Measurements from ENCODE around the gene PCID2.

The PCID2 gene

DNA sequence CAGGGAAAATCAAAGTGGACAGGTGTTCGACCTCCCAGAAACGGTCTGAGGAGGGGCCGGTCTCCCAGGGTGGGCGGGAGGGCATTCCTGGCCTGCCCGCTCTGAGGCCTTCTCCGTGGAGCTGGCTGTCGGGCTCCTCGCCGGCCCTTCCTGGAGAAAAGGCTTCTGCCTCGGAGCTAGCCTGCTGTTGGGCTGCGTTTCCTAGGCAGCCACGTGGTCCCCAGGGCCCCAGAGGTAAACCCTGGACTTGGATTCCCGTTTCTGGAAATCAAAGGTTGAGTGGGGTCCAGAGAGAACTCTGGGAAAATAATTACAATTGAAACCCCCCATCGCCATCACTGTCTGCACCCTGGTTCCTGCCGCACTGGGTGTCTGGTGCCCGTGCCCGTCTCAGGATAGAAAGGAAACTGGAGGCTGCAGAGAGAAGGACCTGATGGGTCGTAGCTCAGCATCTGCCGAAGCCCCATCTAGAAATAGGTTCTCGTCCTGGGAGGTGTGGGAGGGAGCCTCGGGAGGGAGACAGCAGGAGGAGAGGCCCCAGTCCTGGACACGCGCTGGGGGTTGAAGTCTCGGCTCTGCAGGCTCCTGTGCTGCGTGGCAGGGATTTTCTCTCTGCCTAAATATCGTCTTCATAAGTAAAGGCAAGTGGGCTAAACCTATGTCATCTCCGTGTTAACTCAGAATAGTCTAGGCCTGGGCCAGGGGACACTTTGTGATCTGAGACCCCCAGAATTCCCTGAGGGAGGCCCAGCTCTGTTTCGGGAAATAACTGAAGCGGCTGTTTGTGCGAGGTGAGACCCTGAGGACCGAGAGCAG lies 57.7 kb downstream of the PCID2 start:
- no peak for FAIRE-seq
- DNase-seq (ENCODE audit: low spot score) = no peak

GRCh38 chr13:113149711-113150549 lies 58.5 kb downstream of the PCID2 start:
- FAIRE-seq (no peak), DNase-seq (ENCODE audit: low spot score) (no peak)

- no peak for DNase-seq (ENCODE audit: low spot score)
- peak; percentile 37 for FAIRE-seq
Measured at GRCh38 chr13:113148940-113149503, 59.4 kb downstream of the PCID2 start.

DNA sequence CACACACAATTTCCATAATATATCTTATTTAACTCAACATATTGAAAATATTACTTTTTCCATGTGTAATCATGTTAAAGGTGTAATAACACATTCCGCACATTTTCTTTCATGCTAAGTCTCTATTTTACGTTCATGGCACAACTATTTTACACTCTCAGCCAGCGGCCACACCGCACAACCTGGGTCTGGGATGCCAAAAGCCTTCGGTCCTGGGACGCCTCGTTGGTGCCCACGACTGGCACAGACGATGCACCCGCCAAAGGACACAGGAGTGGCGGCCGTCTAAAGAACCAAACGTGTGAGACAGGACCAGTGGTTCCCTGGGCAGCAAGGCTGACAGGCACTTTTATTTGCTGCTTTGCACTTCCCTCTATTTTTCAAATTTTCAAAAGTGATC lies 60.1 kb downstream of the PCID2 start:
- FAIRE-seq = peak; percentile 52
- no peak for DNase-seq (ENCODE audit: low spot score)

DNA sequence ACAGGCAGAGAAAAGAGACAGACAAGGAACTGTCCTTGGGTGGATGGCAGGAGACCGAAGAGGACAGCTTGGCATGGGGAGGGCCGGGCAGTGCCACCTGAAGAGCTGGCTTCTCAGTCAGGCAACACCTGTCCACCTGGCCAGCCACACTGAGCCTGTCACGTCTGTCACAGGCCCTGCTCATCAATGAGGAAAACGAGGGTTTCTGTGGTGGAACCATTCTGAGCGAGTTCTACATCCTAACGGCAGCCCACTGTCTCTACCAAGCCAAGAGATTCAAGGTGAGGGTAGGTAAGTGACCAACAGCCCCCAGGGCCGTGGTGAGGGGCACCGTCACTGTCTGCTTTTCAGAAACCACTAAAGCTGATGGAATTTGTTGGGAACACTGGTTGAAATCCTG lies 61.3 kb downstream of the PCID2 start:
- FAIRE-seq (no peak), DNase-seq (ENCODE audit: low spot score) (no peak)

- DNase-seq (ENCODE audit: low spot score) (no peak), FAIRE-seq (no peak)
Measured at GRCh38 chr13:113146750-113147149, 61.7 kb downstream of the PCID2 start.

DNA sequence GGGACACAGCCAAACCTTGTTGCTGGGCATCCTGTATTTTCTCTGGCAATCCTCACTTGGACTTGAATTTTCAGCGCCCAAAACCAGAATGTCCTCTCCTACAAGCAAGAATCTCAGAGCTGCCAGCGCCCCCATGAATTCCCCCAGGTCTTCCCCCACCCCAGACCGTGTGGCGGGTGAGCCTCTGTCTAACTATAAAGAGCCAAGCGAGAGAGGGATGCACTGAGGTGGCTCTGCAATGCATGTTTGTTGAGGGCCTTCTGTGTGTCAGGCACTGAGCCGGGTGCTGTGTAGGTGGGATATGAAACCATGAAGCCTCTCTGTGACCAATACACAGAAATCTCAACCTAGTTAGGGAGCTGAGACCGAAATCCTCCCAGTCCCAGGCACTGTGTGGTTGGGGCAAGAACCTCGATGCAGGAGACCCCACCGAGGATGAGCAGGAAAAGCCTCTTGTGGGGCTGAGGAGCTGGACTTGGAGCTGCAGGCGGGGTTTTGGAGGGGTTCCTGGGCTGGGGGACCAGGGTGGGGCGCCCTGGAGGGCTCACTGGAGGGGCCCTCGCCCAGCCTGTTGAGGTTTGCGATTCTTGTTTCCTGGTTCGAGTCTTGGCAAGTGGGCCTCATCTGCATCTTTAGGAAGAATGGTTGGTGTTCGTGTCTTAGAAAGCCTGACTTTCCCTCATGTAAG lies 62.4 kb downstream of the PCID2 start:
- no peak for DNase-seq (ENCODE audit: low spot score)
- FAIRE-seq = no peak

- DNase-seq (ENCODE audit: low spot score) = no peak
- no peak for FAIRE-seq
Measured at GRCh38 chr13:113145496-113145895, 63.0 kb downstream of the PCID2 start.

GRCh38 chr13:113144255-113144629 lies 64.2 kb downstream of the PCID2 start:
- DNase-seq (ENCODE audit: low spot score) = no peak
- no peak for FAIRE-seq

GRCh38 chr13:113143466-113144254 lies 64.8 kb downstream of the PCID2 start:
- FAIRE-seq (no peak), DNase-seq (ENCODE audit: low spot score) (no peak)

GRCh38 chr13:113142876-113143275 lies 65.6 kb downstream of the PCID2 start:
- DNase-seq (ENCODE audit: low spot score) = no peak
- no peak for FAIRE-seq

GRCh38 chr13:113141601-113141970 lies 66.9 kb downstream of the PCID2 start:
- FAIRE-seq (no peak), DNase-seq (ENCODE audit: low spot score) (no peak)

GRCh38 chr13:113140677-113141600 lies 67.5 kb downstream of the PCID2 start:
- DNase-seq (ENCODE audit: low spot score) (no peak), FAIRE-seq (peak; percentile 87)

DNA sequence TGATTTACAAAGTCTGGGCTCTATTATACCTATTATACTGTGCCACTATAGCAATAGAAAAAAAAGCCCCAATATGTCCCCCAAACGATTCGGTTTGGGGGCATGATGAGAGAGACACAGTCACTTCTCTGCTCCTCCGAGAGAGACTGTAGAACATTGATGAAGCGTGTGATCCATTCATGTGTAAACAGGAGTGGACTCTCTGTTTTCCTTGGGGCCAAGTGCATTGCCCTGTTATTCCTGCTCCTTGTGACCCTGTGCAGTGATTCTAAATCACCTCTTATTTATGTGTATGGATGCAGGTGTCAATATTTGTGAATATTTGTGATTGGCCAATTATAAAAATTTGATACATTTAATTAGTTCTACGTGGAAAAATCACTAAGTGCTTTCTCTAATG lies 68.9 kb downstream of the PCID2 start:
- DNase-seq (ENCODE audit: low spot score) (no peak), FAIRE-seq (no peak)

DNA sequence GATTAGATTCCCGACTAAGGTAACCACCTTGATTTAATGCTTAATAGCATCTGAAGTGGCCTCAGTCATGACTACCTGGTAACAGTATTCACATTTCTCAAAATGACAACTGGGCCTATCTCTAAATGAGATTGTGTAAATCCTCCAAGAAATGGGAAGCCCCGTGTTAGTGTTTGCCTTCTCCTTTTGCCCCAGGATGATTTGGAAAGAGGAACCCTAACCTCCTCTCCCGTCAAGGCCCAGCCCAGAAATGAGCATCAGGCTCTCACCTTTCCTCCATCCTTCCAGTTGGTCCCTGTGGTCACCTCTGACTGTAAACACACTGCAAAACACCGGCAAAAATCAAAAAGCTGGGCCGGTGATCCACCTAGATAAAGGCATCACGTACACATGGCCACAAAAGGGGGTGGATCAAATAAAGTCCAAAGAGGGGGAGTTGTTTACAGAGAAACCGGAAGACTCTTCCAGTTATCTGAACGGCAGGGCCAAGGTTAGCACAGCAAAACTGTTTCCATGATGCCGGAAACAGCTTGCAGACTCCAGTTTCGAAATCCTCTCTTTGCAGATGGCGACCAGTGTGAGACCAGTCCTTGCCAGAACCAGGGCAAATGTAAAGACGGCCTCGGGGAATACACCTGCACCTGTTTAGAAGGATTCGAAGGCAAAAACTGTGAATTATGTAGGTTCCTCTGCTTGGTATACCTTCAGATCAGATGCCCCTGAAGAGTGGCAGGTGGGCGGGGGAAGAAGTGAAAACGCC lies 69.5 kb downstream of the PCID2 start:
- FAIRE-seq (no peak), DNase-seq (ENCODE audit: low spot score) (no peak)

GRCh38 chr13:113137691-113138298 lies 70.7 kb downstream of the PCID2 start:
- FAIRE-seq (no peak), DNase-seq (ENCODE audit: low spot score) (no peak)

- FAIRE-seq (no peak), DNase-seq (ENCODE audit: low spot score) (no peak)
Measured at GRCh38 chr13:113135281-113135760, 73.1 kb downstream of the PCID2 start.

DNA sequence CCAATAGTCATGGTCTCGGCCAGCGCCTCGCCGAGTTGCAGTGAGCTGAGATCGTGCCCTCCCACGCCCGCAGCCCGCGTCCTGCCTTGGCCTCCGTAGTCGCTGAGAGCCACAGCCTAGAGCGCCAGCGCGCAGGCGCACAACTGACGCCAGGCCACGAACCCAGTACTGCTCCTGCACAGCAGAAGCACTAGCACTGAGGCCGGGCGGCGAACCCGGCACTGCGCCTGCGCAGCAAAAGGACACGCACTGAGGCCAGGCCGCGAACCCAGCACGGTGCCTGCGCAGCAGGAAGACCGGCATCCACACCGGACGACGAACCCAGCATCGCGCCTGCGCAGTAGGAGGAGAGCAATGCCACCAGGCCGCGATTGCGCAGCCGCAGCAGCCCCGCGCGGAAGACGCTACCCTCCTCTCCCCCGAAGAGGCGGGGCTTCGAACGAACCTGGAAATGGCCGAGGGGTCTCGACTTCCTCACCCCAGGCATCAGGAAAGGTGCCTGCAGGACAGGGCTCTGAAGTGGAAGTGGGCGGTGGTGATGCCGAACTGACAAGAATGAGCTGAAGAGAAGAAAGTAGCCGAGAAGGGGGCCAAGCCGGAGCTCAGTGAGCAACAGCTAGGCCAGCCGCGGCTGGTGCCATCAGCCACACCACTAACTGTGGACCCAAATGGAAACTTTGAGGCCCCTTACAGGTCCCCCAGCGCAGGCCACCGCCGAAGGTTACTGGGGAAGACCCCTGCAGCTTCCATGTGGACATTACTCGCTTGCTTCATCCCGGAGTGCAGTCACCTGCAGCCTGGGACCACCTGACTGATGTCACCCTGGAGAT lies 78.3 kb downstream of the PCID2 start:
- DNase-seq (ENCODE audit: low spot score) = no peak
- FAIRE-seq = no peak

All from urothelium cell line (cell line).